Stimulated activated CD4-positive, alpha-beta T cell treated with anti-CD3 and anti-CD28 coated beads, Interleukin-4, amount 100 ng/mL, for 1 hour (primary cell): ENCODE results near the gene PSMB5.
"Not testable (repeated sequence)": the region's sequence is repeated elsewhere in the genome, so short reads cannot be mapped to it uniquely, and the experiment has no call there.

Experiments
- DNase-seq: peaks from one replicate; pipeline ENCODE4 v3.0.0-alpha.2; 2020

The PSMB5 gene

GRCh38 chr14:23013054-23013748 is 21.5 kb downstream of the PSMB5 start:
- no peak for DNase-seq

- DNase-seq, result peak; percentile 86
Observed at GRCh38 chr14:23009939-23010726, 24.6 kb downstream of the PSMB5 start, which contains the start of gene C14orf93. C14orf93 (minus strand) TSS chr14:23010143; CDS start chr14:22999023, 11,120 bp downstream.

- no peak for DNase-seq
Observed at GRCh38 chr14:23009483-23009938, 25.2 kb downstream of the PSMB5 start.

GRCh38 chr14:23008831-23009230 is 25.9 kb downstream of the PSMB5 start:
- DNase-seq, result no peak

- DNase-seq, result peak; percentile 95
Observed at GRCh38 chr14:23006544-23007419, 27.9 kb downstream of the PSMB5 start.

GRCh38 chr14:23006188-23006534 is 28.5 kb downstream of the PSMB5 start:
- no peak for DNase-seq

GRCh38 chr14:23005451-23006187 is 29.1 kb downstream of the PSMB5 start:
- DNase-seq, result no peak

GRCh38 chr14:23004274-23004673 is 30.4 kb downstream of the PSMB5 start:
- not testable (repeated sequence) for DNase-seq

DNA sequence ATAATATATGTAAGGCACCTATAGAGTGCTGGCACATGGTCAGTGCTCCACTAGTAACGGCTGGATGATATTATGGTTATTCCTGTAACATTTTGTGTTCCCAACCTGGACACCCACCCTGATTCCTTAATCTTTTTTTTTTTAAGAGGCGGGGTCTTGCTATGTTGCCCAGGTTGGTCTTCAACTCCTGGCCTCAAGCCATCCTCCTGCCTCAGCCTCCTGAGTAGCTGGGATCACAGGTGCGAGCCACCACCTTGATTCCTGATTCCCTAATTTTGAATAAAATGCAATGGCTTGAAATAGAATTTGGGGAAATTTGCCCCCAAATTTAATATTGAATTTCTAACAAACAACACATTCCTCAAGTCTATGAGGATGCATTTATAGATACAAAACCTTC is 32.1 kb downstream of the PSMB5 start:
- DNase-seq, result no peak

GRCh38 chr14:23000860-23001259 is 33.8 kb downstream of the PSMB5 start:
- DNase-seq, result no peak

GRCh38 chr14:22998329-22999012 is 36.2 kb downstream of the PSMB5 start:
- DNase-seq, result no peak

- DNase-seq, result no peak
Observed at GRCh38 chr14:22997676-22998323, 36.9 kb downstream of the PSMB5 start.

DNA sequence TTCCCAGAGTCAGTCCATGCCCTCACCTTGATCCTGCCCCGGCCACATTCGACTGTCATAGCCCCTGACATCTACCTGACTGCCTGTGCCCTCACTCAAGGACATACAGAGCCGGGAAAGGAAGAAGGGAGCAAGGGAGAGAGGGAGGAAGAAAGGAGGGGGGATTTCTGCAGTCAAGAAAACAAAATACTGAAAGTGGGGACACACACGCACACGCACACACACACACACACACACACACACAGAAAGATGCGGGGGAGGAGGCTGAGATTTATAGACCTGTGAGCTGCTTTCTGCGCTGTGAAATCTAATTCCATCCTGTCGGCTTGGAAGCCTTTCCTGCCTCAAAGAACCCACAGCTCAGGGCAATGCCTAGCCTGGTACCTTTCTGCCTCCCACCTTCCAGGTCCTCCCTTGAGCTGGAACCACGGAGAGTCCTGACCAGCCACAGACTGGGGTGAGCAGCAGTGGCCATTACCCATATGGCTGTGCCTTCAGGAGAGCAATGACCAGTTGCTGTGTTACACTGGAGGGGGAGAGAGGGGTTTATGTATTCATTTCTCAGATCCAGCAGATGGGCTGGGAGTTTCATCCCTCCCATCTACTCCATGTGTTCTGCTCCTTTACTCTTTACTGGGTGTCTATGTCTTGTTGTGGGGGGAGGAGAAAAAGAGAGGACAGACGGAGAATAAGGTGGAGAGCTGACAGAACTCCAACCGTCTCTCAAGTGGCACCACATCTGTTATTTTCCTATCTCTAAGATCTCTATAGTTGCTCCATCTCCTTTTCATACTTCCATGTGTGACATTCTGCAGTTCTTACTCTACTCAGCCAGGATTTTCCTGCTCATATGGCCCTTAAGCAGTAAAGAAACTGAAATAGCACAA is 37.7 kb downstream of the PSMB5 start:
- no peak for DNase-seq

GRCh38 chr14:22995889-22996625 is 38.6 kb downstream of the PSMB5 start:
- no peak for DNase-seq

DNA sequence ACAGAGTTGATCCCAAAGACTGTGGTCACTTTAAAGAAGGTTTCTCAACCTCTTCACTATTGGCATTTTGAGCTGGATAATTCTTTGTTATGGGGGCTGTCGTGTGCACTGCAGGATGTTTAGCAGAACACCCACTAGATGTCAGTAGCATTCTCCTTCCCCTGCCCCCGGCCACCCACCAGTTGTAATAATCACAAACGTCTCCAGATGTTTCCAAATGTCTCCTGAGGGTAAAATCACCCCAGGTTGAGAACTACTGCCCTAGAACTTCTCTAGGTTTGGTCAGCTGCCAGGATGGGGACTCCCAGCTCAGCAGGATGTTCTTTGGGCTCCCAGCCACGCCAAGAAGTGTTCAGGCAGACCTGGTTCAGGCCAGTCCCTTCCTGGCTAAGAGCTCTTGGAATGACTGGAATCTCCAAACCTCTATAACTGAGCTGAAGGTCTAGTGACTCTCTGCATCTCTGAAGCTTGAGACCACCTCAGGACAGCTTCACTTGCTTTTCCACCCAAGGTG is 39.9 kb downstream of the PSMB5 start:
- peak; percentile 28 for DNase-seq

DNA sequence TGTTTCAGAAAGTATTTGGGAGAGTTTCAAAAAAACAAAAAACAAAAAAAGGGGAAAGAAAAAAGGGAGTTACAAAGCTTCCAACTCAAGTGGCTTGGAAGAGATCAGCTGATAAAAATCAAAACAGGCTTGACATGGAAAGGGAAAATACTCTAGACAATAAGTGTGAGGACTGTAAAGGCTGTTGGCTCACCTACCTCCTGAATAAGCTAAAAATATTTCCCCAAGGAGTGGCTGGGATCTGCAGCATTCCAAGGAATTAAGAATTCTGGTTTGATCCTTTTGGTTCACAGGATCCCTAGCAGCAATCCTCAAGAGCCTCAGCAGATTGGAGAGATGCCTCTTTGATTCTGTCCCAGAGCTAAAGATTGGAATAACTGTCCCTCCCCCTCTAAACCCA is 41.2 kb downstream of the PSMB5 start:
- DNase-seq, result no peak

DNA sequence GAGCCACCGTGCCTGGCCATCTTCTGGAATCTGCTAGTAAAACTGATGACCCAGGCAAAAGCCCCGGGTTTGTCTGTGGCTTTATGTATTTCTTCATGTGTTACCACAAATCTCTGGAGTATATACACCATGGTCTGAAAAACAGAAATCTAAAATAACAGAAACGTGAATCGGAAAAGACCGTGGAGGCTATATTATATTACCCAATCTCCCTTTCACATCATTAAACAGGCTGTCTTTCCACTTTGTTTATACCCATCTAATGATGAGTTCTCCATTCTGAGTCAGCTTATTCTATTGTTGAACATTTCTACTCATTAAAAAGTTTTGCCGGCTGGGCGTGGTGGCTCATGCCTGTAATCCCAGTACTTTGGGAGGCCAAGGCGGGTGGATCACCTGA is 42.8 kb downstream of the PSMB5 start:
- DNase-seq, result no peak

DNA sequence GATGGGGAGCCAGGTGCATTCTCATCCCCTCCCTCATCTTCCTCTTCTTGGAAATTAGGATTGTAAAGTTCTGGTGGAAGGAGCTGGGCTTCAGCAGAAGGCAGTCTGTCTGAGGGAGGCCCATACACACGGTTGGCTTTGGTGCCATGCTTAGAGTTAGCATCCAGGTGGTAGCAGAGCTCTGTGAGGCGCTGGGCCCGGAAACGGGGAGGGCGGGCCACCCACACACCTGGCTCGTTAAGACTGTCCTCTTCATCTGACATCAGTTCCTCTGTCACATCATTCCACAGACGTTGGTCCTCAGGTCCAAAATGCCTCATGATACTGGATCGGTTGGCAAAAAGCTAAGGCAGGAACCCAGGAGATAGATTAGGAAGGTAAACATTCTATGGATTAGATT is 47.4 kb downstream of the PSMB5 start:
- DNase-seq, result no peak

DNA sequence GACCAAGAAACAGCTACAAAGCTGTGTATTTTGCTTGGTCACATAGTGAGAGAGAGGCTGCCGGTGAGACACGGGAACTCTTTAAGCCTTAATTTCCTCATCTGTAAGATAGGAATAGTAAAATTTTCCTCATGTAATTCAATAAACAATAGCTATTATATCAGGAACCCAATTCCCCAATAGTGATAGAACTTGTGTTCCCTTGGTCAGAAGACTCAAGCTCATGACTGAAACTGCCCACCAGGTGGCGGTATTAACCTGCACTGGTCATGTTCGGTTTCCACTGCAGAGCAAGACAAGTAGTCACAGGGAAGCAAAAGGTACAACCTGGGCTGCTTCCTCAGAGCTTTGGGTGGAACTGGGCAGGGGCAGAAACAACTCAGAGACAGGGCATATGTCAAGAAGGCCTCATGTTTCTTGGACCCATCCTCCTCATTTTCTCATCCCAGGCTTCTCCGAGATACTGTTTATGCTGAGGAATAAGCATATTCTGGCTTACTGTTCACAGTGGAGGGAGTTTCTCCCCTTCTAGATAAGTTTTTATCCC is 48.1 kb downstream of the PSMB5 start:
- peak; percentile 86 for DNase-seq
